Tibial artery (tissue), 4 donors: ENCODE data around the gene SLC6A2.

Experiments used
- DNase-seq, 2 donors: peaks; one replicate each; pipeline ENCODE4 v3.0.0-alpha.2; 2019
- H3K27ac ChIP-seq, 2 donors: fragments of 200-600 bp; sonication (generic) in 1 of 2; 1 replicate in 1 of 2; 2 replicates in 1 of 2; pipeline ENCODE4 v1.5.1; 2018 to 2019; ENCODE audit warnings: mild to moderate bottlenecking in 1 of 2
- H3K27me3 ChIP-seq, 2 donors: fragments of 200-600 bp; sonication (generic) in 1 of 2; one replicate each; pipeline versions ENCODE4 v1.5.1 to v1.6.0; 2016 to 2019
- H3K36me3 ChIP-seq, 3 donors: fragments of 200-600 bp; sonication (generic) in 2 of 3; one replicate each; pipeline ENCODE4 v1.5.1; 2016 to 2019; ENCODE audit warnings: mild to moderate bottlenecking in 2 of 3
- H3K4me1 ChIP-seq, 4 donors: fragments of 200-600 bp; sonication (generic) in 2 of 4; 1 replicate in 3 of 4; 2 replicates in 1 of 4; pipeline ENCODE4 v1.5.1; 2016 to 2019
- H3K4me3 ChIP-seq, 2 donors: fragments of 200-600 bp; sonication (generic) in 1 of 2; 1 replicate in 1 of 2; 2 replicates in 1 of 2; pipeline ENCODE4 v1.5.1; 2018 to 2019; ENCODE audit warnings: mild to moderate bottlenecking in 2 of 2
- H3K9me3 ChIP-seq, 3 donors: fragments of 200-600 bp; sonication (generic) in 1 of 3; one replicate each; pipeline ENCODE4 v1.5.1; 2016 to 2019
- intact Hi-C: fragments of 100-400 bp; cut with DNase I; formaldehyde crosslinking; loops from one replicate; pipeline ENCODE4 v1.15.0; 2023; ENCODE audit warnings: low total_unique reads
- TF ChIP-seq, protein P1 (sequence below), 2 experiments: fragments of 200-600 bp in 1 of 2; fragments of 450-650 bp in 1 of 2; IDR thresholded peaks; one replicate each; pipeline ENCODE4 v1.5.1; 2017 to 2019; ENCODE audit warnings: antibody characterized with exemption in 2 of 2, mild to moderate bottlenecking in 1 of 2, moderate library complexity in 1 of 2

Gene SLC6A2

GRCh38 chr16:55687802-55688201, 32.0 kb downstream of the SLC6A2 start:
- H3K36me3 ChIP-seq = no peaks in the 10 kb centered on the region
- DNase-seq = no peak
- H3K27ac ChIP-seq = no peak overlapping the region
- intact Hi-C loops = loop anchor here (10.0 kb wide), 1 partner anchor 63 kb away; no protein-coding TSS in a partner anchor
- no peak overlapping the region for H3K4me3 ChIP-seq
- peaks cover 0 to 8% (median 0%) of the 10 kb centered on the region in 3 donors for H3K9me3 ChIP-seq
- H3K27me3 ChIP-seq = peaks cover 0 to 4% of the 10 kb centered on the region in 2 donors
- H3K4me1 ChIP-seq = no peaks in the 10 kb centered on the region
- TF ChIP-seq, protein P1, sequence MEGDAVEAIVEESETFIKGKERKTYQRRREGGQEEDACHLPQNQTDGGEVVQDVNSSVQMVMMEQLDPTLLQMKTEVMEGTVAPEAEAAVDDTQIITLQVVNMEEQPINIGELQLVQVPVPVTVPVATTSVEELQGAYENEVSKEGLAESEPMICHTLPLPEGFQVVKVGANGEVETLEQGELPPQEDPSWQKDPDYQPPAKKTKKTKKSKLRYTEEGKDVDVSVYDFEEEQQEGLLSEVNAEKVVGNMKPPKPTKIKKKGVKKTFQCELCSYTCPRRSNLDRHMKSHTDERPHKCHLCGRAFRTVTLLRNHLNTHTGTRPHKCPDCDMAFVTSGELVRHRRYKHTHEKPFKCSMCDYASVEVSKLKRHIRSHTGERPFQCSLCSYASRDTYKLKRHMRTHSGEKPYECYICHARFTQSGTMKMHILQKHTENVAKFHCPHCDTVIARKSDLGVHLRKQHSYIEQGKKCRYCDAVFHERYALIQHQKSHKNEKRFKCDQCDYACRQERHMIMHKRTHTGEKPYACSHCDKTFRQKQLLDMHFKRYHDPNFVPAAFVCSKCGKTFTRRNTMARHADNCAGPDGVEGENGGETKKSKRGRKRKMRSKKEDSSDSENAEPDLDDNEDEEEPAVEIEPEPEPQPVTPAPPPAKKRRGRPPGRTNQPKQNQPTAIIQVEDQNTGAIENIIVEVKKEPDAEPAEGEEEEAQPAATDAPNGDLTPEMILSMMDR (IDR thresholded peaks at IDR 0.05) = no peak

- Histone ChIP-seq H3K27me3 (peaks cover 0 to 4% of the 10 kb centered on the region in 2 donors), H3K4me1 (no peaks in the 10 kb centered on the region), H3K36me3 (no peaks in the 10 kb centered on the region), H3K27ac (no peak overlapping the region), H3K4me3 (no peak overlapping the region), H3K9me3 (peaks cover 0 to 3% (median 0%) of the 10 kb centered on the region in 3 donors)
- TF ChIP-seq, protein P1 (IDR thresholded peaks at IDR 0.05) = no peak
- no peak for DNase-seq
- intact Hi-C loops = no loop called here
Measured at GRCh38 chr16:55690841-55691240, 35.1 kb downstream of the SLC6A2 start.

- H3K27ac ChIP-seq = no peak overlapping the region
- H3K9me3 ChIP-seq = no peaks in the 10 kb centered on the region
- no peaks in the 10 kb centered on the region for H3K36me3 ChIP-seq
- intact Hi-C loops = no loop called here
- H3K4me1 ChIP-seq = no peaks in the 10 kb centered on the region
- DNase-seq = no peak
- TF ChIP-seq, protein P1 (IDR thresholded peaks at IDR 0.05) = no peak
- H3K4me3 ChIP-seq = no peak overlapping the region
- H3K27me3 ChIP-seq = peaks cover 0 to 4% of the 10 kb centered on the region in 2 donors
Measured at GRCh38 chr16:55691771-55692170, 36.0 kb downstream of the SLC6A2 start.

GRCh38 chr16:55695595-55695994, 39.8 kb downstream of the SLC6A2 start:
- H3K4me1 ChIP-seq = no peaks in the 10 kb centered on the region
- no peaks in the 10 kb centered on the region for H3K36me3 ChIP-seq
- no peaks in the 10 kb centered on the region for H3K9me3 ChIP-seq
- intact Hi-C loops = no loop called here
- no peaks in the 10 kb centered on the region for H3K27me3 ChIP-seq
- TF ChIP-seq, protein P1 (IDR thresholded peaks at IDR 0.05) = no peak
- no peak for DNase-seq
- no peak overlapping the region for H3K27ac ChIP-seq
- H3K4me3 ChIP-seq = no peak overlapping the region

DNA sequence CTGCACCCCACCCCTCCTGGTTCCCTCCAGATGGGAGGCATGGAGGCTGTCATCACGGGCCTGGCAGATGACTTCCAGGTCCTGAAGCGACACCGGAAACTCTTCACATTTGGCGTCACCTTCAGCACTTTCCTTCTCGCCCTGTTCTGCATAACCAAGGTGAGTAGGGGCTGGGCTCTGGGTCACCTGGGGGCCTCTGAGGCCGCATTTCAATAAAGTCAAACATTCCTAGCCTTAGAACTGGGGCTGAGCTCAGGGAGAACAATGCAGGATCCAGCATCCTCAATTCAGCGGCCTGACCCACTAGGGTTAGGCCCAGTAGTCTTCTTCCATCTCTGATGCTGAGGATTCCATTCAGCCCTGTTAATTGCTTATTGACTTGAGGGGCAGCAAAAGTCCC, 42.1 kb downstream of the SLC6A2 start:
- intact Hi-C loops = no loop called here
- Histone ChIP-seq H3K9me3 (no peaks in the 10 kb centered on the region), H3K36me3 (no peaks in the 10 kb centered on the region), H3K27me3 (peaks cover 0 to 6% of the 10 kb centered on the region in 2 donors), H3K27ac (no peak overlapping the region), H3K4me1 (no peaks in the 10 kb centered on the region), H3K4me3 (no peak overlapping the region)
- TF ChIP-seq, protein P1 (IDR thresholded peaks at IDR 0.05) = no peak
- no peak for DNase-seq

DNA sequence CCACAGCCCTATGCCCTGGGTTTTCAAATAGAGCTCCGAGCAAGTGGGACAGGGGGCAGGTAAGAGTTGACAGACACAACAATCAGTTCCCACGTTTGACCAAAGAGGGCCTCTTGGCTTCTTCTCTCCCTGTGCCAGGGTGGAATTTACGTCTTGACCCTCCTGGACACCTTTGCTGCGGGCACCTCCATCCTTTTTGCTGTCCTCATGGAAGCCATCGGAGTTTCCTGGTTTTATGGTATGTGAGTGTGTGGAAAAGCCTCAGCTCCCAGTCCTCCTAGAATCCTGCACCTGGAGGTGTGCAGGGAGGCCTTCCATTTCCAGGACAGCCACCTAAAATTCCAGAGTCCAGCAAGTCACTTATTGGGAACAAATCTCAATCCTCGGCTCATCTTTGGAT, 42.5 kb downstream of the SLC6A2 start:
- TF ChIP-seq, protein P1 (IDR thresholded peaks at IDR 0.05) = no peak

More for the DNA sequence above, 42.5 kb downstream of the SLC6A2 start:
- DNase-seq = no peak
- intact Hi-C loops = no loop called here
- no peak overlapping the region for H3K27ac ChIP-seq
- peaks cover 0 to 10% of the 10 kb centered on the region in 2 donors for H3K27me3 ChIP-seq
- no peaks in the 10 kb centered on the region for H3K36me3 ChIP-seq
- H3K4me1 ChIP-seq = no peaks in the 10 kb centered on the region
- H3K9me3 ChIP-seq = no peaks in the 10 kb centered on the region
- no peak overlapping the region for H3K4me3 ChIP-seq
